MCF 10A (cell line): ENCODE results near the gene MAP1LC3B. TPM values are rescaled to one million over a fixed set of nuclear protein-coding genes. Genes with fewer than 3 reads are reported as not detected.
A peak's percentile ranks its signal among the peaks of the same experiment; 100 is the strongest.

ENCODE experiments used
- BruUV-seq: library from RNA; stranded (reverse); fragments of 400-500 nt; replicated peaks from 2 replicates; lab custom pipeline; 2021; lab: Mats Ljungman, UMichigan
- CTCF ChIA-PET: fragments of 300-600 bp; sonication (Branson Sonifier 250); formaldehyde crosslinking; extraction: SDS; loops from one replicate; lab custom pipeline; 2021; ENCODE audit warnings: antibody characterized with exemption, inconsistent platforms; lab: Yijun Ruan, JAX
- POLR2A ChIA-PET: fragments of 300-600, 350-650 bp; sonication (Branson Sonifier 250); formaldehyde crosslinking; extraction: SDS; loops from one replicate; lab custom pipeline; 2020; ENCODE audit warnings: antibody characterized with exemption, inconsistent platforms; lab: Yijun Ruan, JAX
- DNase-seq: peaks from one replicate; pipeline ENCODE4 v3.0.0-alpha.2; 2018; ENCODE audit not compliant: unreplicated experiment
- H3K27ac Mint-ChIP-seq: one replicate; pipeline ENCODE4 v1.8.0; 2022; ENCODE audit warnings: mild to moderate bottlenecking, low read depth, mixed read lengths; ENCODE audit not compliant: unreplicated experiment
- H3K27me3 Mint-ChIP-seq: one replicate; pipeline ENCODE4 v1.8.0; 2022; ENCODE audit warnings: mixed read lengths; ENCODE audit not compliant: insufficient read depth, unreplicated experiment
- H3K36me3 Mint-ChIP-seq: one replicate; pipeline ENCODE4 v1.8.0; 2022; ENCODE audit warnings: mild to moderate bottlenecking, moderate library complexity, mixed read lengths; ENCODE audit not compliant: insufficient read depth, unreplicated experiment
- H3K4me1 Mint-ChIP-seq: one replicate; pipeline ENCODE4 v1.8.0; 2022; ENCODE audit warnings: mixed read lengths; ENCODE audit not compliant: insufficient read depth, unreplicated experiment
- H3K4me3 Mint-ChIP-seq: one replicate; pipeline ENCODE4 v1.8.0; 2022; ENCODE audit warnings: mild to moderate bottlenecking, moderate library complexity, mixed read lengths; ENCODE audit not compliant: unreplicated experiment
- H3K9me3 Mint-ChIP-seq: one replicate; pipeline ENCODE4 v1.8.0; 2022; ENCODE audit warnings: mixed read lengths; ENCODE audit not compliant: unreplicated experiment
- intact Hi-C: fragments of 100-400 bp; cut with micrococcal nuclease; formaldehyde crosslinking; loops from 2 replicates; pipeline ENCODE4 v1.14.1; 2022
- total RNA-seq: library from RNA; stranded (reverse); gene quantifications from 2 replicates; pipeline ENCODE4 v1.2.3, GENCODE V29; 2022
- TF ChIP-seq, protein P1 (sequence below): fragments of 200-600 bp; IDR thresholded peaks from one replicate; pipeline ENCODE4 v1.8.0; 2022; ENCODE audit warnings: antibody characterized with exemption, mild to moderate bottlenecking; ENCODE audit not compliant: unreplicated experiment

The MAP1LC3B gene
- total RNA-seq, 1 experiment from 2014 or later = 271 TPM

- POLR2A ChIA-PET = interaction anchor here (1.1 kb wide), 1 partner anchor 223 kb away, joined by 5 read pairs; no protein-coding TSS in a partner anchor
- no TSS peak for BruUV-seq
- TF ChIP-seq, protein P1, sequence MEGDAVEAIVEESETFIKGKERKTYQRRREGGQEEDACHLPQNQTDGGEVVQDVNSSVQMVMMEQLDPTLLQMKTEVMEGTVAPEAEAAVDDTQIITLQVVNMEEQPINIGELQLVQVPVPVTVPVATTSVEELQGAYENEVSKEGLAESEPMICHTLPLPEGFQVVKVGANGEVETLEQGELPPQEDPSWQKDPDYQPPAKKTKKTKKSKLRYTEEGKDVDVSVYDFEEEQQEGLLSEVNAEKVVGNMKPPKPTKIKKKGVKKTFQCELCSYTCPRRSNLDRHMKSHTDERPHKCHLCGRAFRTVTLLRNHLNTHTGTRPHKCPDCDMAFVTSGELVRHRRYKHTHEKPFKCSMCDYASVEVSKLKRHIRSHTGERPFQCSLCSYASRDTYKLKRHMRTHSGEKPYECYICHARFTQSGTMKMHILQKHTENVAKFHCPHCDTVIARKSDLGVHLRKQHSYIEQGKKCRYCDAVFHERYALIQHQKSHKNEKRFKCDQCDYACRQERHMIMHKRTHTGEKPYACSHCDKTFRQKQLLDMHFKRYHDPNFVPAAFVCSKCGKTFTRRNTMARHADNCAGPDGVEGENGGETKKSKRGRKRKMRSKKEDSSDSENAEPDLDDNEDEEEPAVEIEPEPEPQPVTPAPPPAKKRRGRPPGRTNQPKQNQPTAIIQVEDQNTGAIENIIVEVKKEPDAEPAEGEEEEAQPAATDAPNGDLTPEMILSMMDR = no peak
- Mint-ChIP-seq H3K27ac (no peak overlapping the region), H3K9me3 (no peaks in the 10 kb centered on the region), H3K4me1 (peaks cover 6% of the 10 kb centered on the region), H3K36me3 (peaks cover 76% of the 10 kb centered on the region), H3K27me3 (no peaks in the 10 kb centered on the region), H3K4me3 (no peak overlapping the region)
- intact Hi-C loops = no loop called here
- no peak for DNase-seq
- CTCF ChIA-PET = interaction anchor here (0.6 to 1.2 kb wide), 2 partner anchors 223 to 545 kb away, joined by 4 to 7 read pairs; no protein-coding TSS in a partner anchor
Measured at GRCh38 chr16:87412996-87413421, 20.9 kb downstream of the MAP1LC3B start.

GRCh38 chr16:87414251-87414680, 22.1 kb downstream of the MAP1LC3B start:
- peaks cover 74% of the 10 kb centered on the region for H3K36me3 Mint-ChIP-seq
- H3K27me3 Mint-ChIP-seq = no peaks in the 10 kb centered on the region
- no peaks in the 10 kb centered on the region for H3K4me1 Mint-ChIP-seq
- no peaks in the 10 kb centered on the region for H3K9me3 Mint-ChIP-seq
- ChIA-PET CTCF (interaction anchor here (1.6 kb wide), 1 partner anchor 222 kb away, joined by 12 read pairs; no protein-coding TSS in a partner anchor), POLR2A (no interaction called here)
- BruUV-seq = no TSS peak
- intact Hi-C loops = no loop called here
- no peak overlapping the region for H3K4me3 Mint-ChIP-seq
- H3K27ac Mint-ChIP-seq = peak overlapping the region; percentile 39
- no peak for DNase-seq
- TF ChIP-seq, protein P1 = no peak

GRCh38 chr16:87415441-87415840, 23.3 kb downstream of the MAP1LC3B start:
- Mint-ChIP-seq H3K9me3 (no peaks in the 10 kb centered on the region), H3K36me3 (peaks cover 74% of the 10 kb centered on the region), H3K27ac (peak overlapping the region; percentile 23), H3K27me3 (no peaks in the 10 kb centered on the region), H3K4me1 (no peaks in the 10 kb centered on the region), H3K4me3 (no peak overlapping the region)
- no TSS peak for BruUV-seq
- intact Hi-C loops = loop anchor here (5.0 kb wide), 1 partner anchor 137 kb away; no protein-coding TSS in a partner anchor
- POLR2A ChIA-PET = no interaction called here
- TF ChIP-seq, protein P1 = no peak
- no peak for DNase-seq
- CTCF ChIA-PET = interaction anchor here (1.6 kb wide), 1 partner anchor 221 kb away, joined by 12 read pairs; no protein-coding TSS in a partner anchor

DNA sequence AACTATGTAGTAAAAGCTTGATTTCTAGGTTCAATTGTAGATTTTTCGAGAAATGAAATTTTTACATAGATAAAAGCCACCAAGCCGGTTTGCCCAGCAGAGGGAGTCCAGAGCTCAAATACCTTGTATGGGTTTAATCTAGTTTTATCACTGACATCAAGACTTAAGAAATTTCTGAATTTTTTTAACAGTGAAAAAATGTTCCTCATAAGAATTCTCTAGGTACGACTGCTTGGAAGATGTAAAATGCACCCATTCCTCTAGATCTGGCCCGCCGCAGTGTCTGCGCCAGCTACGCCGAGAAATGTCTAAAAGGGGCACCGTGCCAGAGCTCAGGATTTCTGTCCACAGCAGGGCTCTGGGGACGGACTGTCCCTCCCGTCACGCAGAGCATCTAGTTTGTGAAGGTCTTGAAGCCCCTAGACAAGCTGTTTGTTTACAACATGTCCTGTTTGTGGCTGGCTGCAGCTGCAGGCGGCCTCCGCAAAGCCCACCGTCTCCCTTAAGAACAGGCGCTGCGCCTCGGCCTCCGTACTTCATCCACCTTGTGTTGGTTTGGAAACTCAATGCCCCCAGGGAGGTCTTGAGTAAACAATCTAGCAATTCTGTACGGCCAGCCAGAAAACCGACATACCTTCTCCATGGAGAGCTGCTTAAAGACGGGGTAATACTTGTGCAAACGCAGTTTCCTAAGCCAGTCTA, 24.8 kb downstream of the MAP1LC3B start:
- Mint-ChIP-seq H3K27ac (no peak overlapping the region), H3K4me3 (no peak overlapping the region), H3K36me3 (peaks cover 71% of the 10 kb centered on the region), H3K4me1 (no peaks in the 10 kb centered on the region), H3K9me3 (no peaks in the 10 kb centered on the region), H3K27me3 (no peaks in the 10 kb centered on the region)
- ChIA-PET CTCF (interaction anchor here (0.6 to 1.7 kb wide), 22 partner anchors 8 to 356 kb away, joined by 3 to 35 read pairs (median 4); no protein-coding TSS in a partner anchor), POLR2A (interaction anchor here (0.7 to 1.3 kb wide), 5 partner anchors 10 to 219 kb away, joined by 3 to 10 read pairs (median 5); no protein-coding TSS in a partner anchor)
- intact Hi-C loops = loop anchor here (1.0 to 5.0 kb wide), 3 partner anchors 74 to 219 kb away; no protein-coding TSS in a partner anchor
- no TSS peak for BruUV-seq
- TF ChIP-seq, protein P1 = peak; percentile 52
- peak; percentile 56 for DNase-seq
